Measurements from ENCODE around the gene TGDS.
"Not testable (repeated sequence)": the region's sequence is repeated elsewhere in the genome, so short reads cannot be mapped to it uniquely, and the experiment has no call there.

TGDS gene

GRCh38 chr13:94549232-94550061 is 46.5 kb downstream of the TGDS start:
- peak; percentile 98 for DNase-seq

GRCh38 chr13:94548821-94549231 is 47.1 kb downstream of the TGDS start:
- no peak for DNase-seq

DNA sequence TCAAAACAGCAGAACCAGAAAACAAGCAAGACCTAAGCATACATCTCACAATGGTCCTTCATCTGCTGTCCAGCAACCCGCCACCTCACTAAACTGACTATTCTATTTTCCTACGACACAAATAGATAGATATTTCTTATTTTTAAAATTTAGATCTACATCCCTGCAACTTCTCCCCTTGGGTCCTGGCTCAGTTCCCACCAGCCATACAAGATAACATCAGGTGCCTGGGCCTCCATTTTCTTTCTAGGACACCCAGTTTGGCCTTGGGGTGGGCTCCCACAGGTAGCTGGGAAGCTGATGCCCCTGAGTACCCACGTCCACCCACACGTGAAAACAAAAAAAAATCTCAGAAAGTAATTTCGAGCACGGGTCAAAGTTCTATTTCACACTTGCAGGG is 47.6 kb downstream of the TGDS start:
- peak; percentile 9 for DNase-seq

DNA sequence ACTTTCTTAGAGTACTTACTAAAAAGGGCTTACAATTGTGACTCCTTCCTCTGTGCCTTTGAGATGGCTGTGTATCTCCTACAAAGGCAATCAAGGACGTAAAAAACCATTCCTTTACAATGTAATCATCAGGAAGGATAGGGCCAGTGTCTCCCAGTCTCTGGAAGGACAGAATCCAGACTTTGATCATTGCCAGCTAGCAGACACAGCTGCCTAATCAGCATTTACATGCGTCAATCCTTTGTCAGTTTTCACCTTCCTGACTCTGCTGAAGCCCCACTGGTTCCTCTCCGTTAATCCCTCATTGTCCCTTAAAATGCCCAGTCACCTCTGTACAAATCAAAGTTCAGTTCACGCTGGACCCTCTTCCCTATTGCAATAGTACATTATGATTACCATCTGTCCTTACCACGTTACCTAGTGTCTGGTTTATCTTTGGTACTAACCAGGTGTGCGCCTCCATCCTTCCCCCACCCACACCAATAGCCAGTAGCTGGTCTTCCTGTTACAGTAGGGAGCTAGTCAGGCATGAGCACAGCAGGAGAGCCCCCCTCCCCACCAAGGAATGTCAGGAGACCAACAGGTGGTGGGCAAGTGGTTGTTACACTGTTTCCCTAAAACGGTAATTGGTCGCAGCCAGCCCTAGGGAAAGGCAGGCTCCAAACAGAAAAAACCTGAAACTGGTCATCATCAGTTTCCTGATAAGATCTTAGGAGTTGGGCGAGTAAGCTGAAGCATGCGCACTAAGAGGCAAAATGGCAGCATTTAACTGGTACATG is 49.7 kb downstream of the TGDS start:
- no peak for DNase-seq

DNA sequence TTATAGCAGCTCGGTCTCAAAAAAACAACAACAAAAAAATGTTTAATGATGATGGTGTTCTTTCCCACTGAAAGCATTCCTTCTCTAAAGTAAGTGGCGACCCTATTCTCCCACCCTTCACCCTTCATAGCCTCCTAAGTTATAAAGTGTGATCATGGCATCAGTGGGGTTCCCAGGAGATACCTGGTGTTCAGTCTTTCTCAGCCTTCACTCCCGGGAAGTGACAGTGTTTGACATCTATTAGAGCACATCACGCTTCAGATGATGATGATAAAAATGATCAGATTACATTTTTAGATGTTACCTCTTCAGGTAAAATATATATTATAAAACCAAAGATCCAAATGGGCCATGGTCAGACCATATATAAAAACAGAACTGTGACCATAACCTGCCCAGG is 51.0 kb downstream of the TGDS start:
- DNase-seq, result no peak

DNA sequence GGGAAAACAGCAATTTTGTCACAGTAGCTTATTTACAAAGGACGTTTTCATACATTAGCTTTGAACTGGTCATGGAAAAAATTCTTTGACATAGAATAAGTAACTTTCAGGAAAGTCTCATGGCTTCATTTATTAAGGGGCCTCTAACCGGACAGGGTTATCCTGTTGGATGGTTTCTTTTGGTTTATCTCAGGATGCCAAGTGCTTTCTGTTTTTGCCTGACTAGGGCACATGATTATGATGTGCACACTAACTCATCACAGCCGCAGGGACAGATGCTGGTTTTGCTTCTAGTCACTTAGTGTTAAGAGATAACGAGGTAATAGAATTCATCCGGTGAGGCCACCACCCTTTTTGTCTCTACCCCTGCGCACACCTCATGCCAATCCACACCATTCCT is 53.0 kb downstream of the TGDS start:
- no peak for DNase-seq

DNA sequence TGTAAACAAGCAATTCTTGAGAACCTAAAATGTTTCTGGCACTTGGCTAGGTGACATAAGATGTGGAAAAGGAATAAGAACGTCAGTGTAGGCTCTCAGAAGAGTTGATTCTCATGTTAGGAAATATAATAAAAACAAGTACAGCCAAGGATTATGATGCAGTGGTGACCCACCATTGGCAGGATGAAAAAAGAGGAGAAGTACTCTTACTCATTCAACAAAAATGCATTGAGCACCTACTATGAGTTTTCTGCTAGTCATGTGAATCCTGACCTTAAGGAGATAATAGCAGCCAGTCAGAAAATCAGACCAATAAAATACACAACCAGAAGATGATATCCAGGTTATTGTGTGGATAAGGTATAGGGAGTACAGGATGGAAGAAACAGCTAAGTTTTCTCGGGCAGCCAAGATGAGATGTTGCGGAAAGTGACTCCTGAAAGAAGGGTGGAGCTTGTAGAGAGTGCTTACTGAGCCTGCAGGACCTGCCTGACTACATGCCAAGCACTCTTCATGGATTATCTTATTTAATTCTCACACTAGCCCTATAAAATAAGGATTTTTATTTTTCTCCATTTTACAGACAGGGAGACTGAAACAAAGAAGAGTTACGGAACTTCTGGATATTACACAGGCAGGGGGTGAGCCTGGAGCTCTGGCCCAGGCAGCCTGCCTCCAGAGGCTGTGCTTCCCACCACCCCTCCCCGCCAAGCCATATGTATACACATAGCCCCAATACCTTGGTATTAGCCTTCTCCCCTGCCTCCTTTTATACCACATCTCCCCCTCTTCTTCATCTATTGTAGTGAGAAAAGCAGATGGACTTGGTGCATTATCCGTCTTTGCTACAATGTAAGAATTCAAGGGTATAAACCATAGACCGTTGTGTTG is 58.0 kb downstream of the TGDS start:
- no peak for DNase-seq

DNA sequence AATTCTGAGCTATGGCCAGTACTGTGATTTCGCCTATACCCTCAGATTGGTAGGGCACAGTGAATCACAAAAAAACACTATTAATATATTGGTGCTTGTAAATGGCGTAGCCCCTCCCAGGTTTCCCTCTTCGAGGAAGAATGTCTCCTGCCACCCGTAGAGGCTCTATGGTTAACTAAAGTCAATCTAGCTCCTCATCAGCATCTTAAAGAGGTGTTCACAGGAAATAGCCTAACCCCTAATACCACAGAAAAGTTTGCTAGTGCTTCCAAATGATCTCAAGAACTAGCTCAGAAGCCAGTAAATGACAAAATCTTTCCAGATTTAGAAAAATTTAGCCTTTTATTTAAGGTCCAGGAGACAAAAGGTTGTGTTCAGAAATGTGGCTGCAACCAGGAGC is 60.2 kb downstream of the TGDS start:
- DNase-seq, result no peak

- DNase-seq, result no peak
Observed at GRCh38 chr13:94535231-94535630, 60.7 kb downstream of the TGDS start.

DNA sequence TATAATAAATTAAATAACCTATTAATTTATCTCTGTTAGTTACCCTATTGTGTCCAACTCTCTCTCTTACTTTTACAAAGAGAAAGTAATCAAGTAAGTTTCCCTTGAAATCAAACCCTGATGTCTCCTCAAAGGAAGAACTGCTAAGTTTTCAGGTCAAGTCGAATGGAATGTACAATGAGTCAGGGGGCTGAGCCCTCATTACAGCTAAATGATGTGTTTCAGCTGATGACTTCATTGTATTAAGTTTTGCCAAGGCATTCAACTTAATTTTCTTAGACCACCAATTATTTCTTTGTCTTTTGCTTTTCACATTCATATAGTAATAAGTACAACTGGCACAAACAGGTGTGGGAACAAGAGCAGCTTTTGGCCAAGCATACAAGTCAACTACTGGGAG is 61.8 kb downstream of the TGDS start:
- DNase-seq, result peak; percentile 51

GRCh38 chr13:94532278-94532677 is 63.7 kb downstream of the TGDS start:
- not testable (repeated sequence) for DNase-seq

DNA sequence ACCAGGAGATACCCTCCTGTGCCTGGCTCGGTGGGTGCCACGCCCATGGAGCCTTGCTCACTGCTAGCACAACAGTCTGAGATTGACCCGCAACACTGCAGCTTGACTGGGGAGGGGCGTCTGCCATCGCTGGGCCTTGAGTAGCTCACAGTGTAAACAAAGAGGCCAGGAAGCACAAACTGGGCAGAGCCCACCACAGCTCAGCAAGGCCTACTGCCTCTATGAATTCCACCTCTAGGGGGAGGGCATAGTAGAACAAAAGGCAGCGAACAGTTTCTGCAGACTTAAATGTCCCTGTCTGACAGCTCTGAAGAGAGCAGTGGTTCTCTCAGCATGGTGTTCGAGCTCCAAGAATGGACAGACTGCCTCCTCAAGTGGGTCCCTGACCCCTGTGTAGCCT is 69.0 kb downstream of the TGDS start:
- DNase-seq, result not testable (repeated sequence)

GRCh38 chr13:94525781-94526180 is 70.2 kb downstream of the TGDS start:
- DNase-seq, result no peak

GRCh38 chr13:94524407-94524806 is 71.5 kb downstream of the TGDS start:
- DNase-seq, result no peak
